HL-60 (cell line): Measurements from ENCODE around the gene ISG15.

Experiments
- DNase-seq, 2 experiments: peaks; one replicate each; pipeline ENCODE4 v3.0.0-alpha.2; 2010 to 2020; ENCODE audit warnings: low read depth in 1 of 2, low spot score in 1 of 2
- H3K27ac ChIP-seq: fragments of 250-450 bp; sonication (Bioruptor Pico); replicated peaks from 2 replicates; pipeline ENCODE4 v1.5.1; 2020; ENCODE audit warnings: mild to moderate bottlenecking, moderate library complexity
- H3K27me3 ChIP-seq: fragments of 250-450 bp; sonication (Bioruptor Pico); 2 replicates; pipeline ENCODE4 v1.5.1; 2021; ENCODE audit warnings: mild to moderate bottlenecking, moderate library complexity; ENCODE audit not compliant: insufficient read depth, poor library complexity, severe bottlenecking
- H3K4me3 ChIP-seq: replicated peaks from 2 replicates; pipeline ENCODE4 v1.5.1; 2011; ENCODE audit warnings: mild to moderate bottlenecking, control low read depth, low read length; ENCODE audit not compliant: insufficient read depth
- CTCF ChIP-seq: IDR thresholded peaks from one replicate; pipeline ENCODE4 v1.5.1; 2011; ENCODE audit warnings: low read length, control low read depth, inconsistent platforms; ENCODE audit not compliant: insufficient read depth
- GABPA ChIP-seq: IDR thresholded peaks from 2 replicates; pipeline ENCODE4 v1.6.1; 2012; ENCODE audit warnings: low read depth
- POLR2AphosphoS5 ChIP-seq: IDR thresholded peaks from 2 replicates; pipeline ENCODE4 v1.6.1; 2012; ENCODE audit warnings: low read depth
- REST ChIP-seq: IDR thresholded peaks from 2 replicates; pipeline ENCODE4 v1.6.1; 2012; ENCODE audit warnings: low read depth; ENCODE audit not compliant: insufficient replicate concordance
- SPI1 ChIP-seq: IDR thresholded peaks from 2 replicates; pipeline ENCODE4 v1.6.1; 2012; ENCODE audit warnings: low read depth, mild to moderate bottlenecking, borderline replicate concordance

ISG15 gene

DNA sequence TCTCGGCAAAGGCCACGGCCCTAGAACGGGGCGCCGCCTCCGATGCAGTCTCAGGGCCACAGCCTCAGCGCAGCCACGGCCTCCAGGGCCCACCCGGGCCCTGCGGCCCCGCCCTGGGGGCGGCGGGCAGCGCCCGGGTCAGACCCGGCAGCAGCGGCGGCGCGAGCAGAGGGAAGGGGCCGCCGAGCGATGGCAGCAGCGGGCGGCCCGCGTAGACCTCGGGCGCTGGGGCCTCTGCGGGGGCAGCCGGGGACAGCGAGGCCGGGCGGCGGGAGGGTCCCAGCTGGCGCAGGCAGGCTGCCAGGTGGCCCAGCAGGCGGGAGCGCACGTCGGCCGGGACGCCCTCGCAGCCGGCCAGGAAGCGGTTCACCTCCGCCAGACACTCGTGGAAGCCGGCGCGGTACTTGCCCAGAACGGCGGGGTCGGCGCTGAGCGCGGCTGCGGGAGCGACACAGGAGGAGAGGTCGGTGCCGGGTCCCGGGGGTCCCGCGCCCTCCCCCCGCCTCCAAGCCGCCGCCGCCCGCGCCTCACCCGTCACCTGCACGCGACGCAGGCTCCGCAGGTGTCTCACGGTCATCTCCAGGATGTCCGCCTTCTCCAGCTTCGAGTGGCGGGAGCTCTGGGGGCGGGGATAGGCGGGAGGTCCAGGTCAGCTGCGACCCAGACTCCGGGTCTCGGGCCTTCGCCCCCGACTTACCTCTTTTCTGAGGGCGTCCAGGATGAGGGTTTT lies 14.1 kb upstream of the ISG15 start:
- DNase-seq = no peak
- H3K4me3 ChIP-seq = no peak overlapping the region
- TF ChIP-seq POLR2AphosphoS5 = no peak
- TF ChIP-seq REST = no peak
- TF ChIP-seq CTCF = no peak
- TF ChIP-seq GABPA = no peak
- TF ChIP-seq SPI1 = no peak
- H3K27me3 ChIP-seq = peaks cover 58% of the 10 kb centered on the region
- H3K27ac ChIP-seq = no peak overlapping the region

GRCh38 chr1:999725-1000356 lies 13.5 kb upstream of the ISG15 start, which contains the start of gene HES4:
TSS of gene HES4 (minus strand) at chr1:1000097. CDS start at chr1:999973, 124 bp downstream.
- H3K4me3 ChIP-seq = peak within 1 kb of the TSS; percentile 30
- no peak within 1 kb of the TSS for H3K27ac ChIP-seq
- peaks cover 63% of the 10 kb centered on the region for H3K27me3 ChIP-seq

GRCh38 chr1:1000357-1001056 lies 12.8 kb upstream of the ISG15 start:
- peak overlapping the region; percentile 30 for H3K4me3 ChIP-seq
- TF ChIP-seq GABPA = no peak
- TF ChIP-seq SPI1 = no peak
- TF ChIP-seq REST = no peak
- no peak for TF ChIP-seq CTCF
- no peak for TF ChIP-seq POLR2AphosphoS5
- H3K27me3 ChIP-seq = peaks cover 57% of the 10 kb centered on the region
- no peak overlapping the region for H3K27ac ChIP-seq
- DNase-seq = peak; percentile 13 to 57

More at GRCh38 chr1:999725-1000356, 13.5 kb upstream of the ISG15 start, which contains the start of gene HES4:
- TF ChIP-seq GABPA (no peak), SPI1 (no peak), POLR2AphosphoS5 (no peak), CTCF (no peak)
- DNase-seq = peak in 1 of 2 experiments; percentile 66
